Activated CD8-positive, alpha-beta memory T cell treated with anti-CD3 and anti-CD28 coated beads, Interleukin-2, amount 50 U/mL, for 1 hour (primary cell): ENCODE results near the gene PABPN1L.

Experiments
- DNase-seq: peaks from one replicate; pipeline ENCODE4 v3.0.0-alpha.2; 2020; ENCODE audit errors: extremely low read depth

The PABPN1L gene

GRCh38 chr16:88866151-88866920 lies at the start of gene PABPN1L:
TSS of gene PABPN1L (minus strand) at chr16:88866660. CDS start at chr16:88866606, 54 bp downstream.
- no peak for DNase-seq

- DNase-seq: no peak
These were observed 49.3 kb upstream of the PABPN1L start for GRCh38 chr16:88915639-88916327.

DNA sequence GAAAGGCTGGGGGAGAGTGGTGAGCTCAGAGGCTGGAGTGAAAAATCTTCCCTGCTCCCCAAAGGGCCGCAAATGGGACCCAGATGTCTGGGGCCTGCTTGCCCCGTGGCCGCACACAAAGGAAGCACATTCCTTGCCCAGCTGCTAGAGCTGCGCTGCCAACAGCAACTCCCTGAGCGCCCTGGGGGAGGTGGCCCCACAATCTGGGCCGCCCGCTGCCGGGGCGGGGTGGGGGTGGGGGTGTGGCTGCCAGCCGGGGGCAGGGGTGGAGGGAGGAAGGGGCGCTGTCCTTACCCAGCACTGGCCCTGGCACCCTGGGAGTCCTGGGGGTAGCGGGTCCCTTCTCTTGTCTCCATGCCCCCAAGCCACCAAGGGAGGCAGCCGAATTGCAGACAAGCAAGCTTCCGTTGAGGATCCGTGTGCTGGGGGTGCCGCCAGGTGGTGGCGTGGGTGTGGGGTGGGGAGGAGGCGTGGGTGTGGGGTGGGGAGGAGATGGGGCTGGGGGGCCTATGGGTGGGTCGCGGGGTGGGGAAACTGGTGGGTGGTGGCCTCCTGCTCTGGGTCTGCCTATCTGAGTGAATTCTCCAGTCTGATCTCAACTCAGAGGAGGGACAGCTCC lies 48.4 kb upstream of the PABPN1L start:
- DNase-seq: no peak

DNA sequence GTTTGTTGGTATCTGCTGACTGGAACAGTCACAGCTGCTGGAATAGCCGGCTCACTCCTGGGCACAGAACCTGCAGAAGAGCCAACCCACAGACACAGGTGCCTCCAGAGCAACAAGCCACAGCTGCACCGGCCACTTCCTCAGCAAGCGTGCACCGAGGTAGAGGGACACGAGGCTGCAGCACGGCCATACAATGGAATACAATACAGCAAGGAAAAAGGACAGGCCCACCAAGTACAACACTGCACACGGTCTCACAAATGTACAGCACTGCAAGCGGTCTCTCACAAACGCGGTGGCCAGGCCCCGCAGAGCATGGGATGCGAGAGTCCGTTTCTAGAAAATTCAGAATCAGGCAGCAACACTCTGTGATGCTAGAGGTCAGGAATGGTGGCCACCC lies 47.4 kb upstream of the PABPN1L start:
- DNase-seq: no peak

DNA sequence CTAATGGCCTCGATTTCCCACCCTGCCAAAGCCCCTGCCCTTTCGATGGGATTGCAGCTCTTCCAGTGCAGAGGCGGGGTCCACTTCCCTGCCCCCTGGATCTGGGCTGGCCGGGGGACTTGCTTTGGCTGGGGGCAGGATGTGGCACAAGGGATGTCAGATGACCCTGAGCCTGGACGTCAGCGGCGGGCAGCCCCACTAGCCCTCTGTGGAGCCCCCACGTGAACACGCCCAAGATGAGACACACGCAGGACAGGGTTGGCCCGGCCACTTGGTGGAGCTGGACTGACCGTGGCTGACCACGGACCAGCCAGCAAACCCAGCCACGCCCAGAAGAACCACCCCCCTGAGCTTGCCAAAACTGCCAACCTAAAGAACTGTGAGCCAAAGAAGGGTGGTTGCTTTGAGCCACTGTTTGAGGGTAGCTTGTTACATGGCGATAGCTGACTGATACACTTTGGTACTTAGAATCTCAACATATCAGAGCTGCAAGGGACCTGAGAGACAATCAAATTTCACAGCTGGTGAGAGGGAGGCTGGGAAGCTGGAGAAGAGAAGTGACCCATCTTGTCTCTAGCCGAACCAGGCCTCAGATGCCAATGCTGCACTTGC lies 46.6 kb upstream of the PABPN1L start:
- DNase-seq: no peak

- no peak for DNase-seq
These were observed 46.1 kb upstream of the PABPN1L start for GRCh38 chr16:88912556-88912955.

DNA sequence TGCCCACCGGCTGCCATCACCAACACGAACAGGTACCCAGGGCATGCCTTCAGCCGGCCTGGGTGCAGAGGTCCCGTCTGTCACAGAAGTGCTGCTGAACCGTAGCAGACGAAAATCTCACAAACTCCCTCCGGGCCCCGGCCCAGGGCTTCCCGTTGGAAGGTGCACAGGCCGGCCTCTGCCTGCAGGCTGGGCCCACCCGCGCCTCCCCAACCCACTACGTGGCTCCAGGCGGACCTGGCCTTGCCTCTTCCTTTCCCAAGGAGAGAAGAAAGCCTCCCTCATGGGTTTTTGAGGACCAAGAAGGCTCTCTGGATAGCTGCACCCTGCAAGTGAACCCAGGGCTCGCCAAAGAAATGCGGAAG lies 45.5 kb upstream of the PABPN1L start:
- DNase-seq: no peak

GRCh38 chr16:88911136-88911945 lies 44.9 kb upstream of the PABPN1L start:
- no peak for DNase-seq

DNA sequence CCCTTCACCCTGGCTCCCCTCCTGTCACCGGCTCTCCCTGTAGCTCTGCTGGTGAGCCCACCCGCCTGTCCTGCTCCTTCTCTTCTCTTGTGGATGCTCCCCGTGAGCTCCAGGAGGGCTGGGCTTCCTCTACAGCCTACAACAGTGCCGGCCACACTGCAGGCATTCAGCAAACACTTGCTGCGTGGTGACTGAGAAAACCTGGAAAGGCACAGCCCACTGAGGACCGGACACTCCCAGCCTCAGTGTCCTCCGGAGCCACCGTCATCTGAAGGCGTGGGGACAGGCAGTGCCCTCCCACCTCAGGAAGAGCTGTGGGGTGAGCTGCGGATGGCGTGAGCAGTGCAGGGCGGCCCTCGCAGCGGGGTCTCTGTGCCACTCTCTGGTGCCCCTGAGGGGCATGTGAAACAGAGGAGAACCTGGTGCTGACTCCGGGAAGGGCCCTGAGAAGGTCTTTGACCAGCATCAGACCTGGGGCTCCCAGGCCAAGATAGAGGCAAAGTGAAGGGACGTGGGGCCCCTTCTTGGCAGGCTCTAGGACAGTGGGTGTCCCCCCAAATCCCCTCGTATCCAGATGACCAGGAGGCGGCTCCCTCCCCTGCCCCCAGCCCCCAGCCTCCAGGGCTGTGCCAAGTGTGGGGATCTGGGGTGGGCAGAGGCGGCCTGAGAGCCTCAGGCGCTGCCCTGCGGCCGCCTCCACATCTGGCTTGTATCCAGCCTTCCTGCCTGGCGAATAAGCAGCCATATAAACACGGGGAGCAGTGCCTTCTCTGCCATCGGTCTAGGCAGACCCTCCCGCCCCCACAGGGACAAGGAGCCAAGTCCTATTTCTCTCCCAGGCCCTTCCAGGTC lies 44.0 kb upstream of the PABPN1L start:
- no peak for DNase-seq

DNA sequence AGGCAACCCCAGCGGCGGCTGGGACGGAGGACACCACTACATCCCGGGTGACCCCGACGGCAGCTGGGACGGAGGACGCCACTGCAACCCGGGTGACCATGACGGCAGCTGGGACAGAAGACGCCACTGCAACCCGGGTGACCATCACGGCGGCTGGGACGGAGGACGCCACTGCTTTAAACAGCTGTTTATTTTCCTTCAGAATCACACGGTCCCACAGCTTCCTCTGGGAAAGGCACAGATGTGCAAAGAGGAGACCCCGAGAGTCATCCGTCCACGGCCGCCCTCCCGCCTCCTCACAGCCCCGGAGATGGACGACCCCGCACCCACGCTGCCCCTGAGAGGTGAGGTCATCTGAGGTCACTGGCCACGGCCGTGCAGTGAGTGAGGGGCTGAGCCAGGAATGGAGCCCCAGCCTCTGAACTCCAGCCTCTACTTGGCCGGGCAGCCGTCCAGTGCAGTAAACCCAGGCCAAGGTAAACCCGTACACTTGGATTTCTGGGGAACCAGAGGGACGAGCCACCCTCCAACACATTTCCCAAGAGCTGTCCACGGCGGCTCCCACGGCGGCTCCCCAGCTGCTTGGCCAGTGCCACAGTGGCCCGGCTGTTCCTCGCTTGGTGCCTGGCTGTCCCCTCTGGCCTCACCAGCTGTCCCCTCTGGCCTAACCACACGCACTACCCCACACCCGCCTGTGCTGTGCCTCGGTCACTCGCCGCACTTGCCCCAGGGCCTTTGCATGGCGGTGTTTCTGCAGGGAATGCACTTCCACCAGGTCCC lies 43.2 kb upstream of the PABPN1L start:
- DNase-seq: no peak

DNA sequence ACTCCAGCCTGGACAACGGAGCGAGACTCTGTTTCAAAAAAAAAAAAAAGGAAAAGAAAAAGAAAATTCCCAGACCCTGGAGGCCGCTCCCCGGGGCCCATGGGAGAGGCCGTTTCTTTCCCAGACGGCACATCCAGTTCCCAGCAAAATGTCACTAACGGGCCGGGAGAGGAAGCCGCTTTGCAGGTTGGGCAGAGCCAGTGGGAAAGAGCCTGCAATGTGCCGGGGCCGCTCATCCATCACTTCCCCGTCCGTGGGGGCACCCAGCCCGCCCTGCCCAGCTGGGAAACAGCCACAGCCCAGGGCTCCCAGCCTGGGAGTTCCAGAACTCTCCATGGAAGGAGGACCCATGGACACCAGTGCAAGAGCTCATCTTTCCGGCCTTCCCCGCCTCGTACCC lies 41.8 kb upstream of the PABPN1L start:
- DNase-seq: no peak

DNA sequence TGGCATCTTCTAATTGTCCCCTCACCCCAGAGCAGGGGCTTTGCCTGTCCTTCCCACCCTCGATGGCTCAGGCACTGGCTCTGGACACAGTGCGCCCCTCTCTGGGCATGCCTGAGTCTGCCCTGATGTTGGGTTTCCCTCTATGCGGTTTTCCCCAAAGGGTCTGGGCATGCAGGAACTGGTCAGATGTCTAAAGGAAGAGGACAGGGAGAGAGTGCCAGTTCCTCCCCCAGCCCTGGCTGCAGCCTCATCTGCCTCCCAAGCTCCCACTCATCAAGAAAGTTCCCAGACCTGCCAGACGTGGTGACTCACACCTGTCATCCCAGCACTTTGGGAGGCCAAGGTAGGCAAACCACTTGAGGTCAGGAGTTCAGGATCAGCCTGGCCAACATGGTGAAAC lies 41.3 kb upstream of the PABPN1L start:
- no peak for DNase-seq

- DNase-seq: no peak
These were observed 40.2 kb upstream of the PABPN1L start for GRCh38 chr16:88906535-88907105.

GRCh38 chr16:88906020-88906419 lies 39.6 kb upstream of the PABPN1L start:
- DNase-seq: no peak

GRCh38 chr16:88905563-88905962 lies 39.1 kb upstream of the PABPN1L start:
- no peak for DNase-seq

- no peak for DNase-seq
These were observed 38.4 kb upstream of the PABPN1L start for GRCh38 chr16:88904676-88905365.

DNA sequence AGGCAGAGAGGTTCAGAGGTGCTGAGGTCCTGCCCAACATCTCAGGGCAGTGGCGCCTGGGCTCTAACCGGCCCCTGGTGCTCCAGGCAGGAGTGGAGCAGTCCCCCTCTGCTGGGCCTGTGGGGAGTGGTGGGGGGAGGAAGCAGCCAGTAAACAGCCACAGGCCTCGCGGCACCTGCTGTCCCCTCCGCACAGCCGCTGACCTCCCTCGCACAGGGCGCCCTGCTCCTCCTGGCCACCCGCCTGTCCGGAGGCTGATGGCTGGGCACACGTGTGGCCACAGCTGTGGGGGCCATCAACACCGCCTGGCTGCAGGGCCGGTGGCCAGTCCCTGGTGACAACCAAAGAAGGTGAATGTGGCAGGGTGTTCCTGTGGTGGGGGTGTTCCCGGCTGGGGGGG lies 36.8 kb upstream of the PABPN1L start:
- no peak for DNase-seq

DNA sequence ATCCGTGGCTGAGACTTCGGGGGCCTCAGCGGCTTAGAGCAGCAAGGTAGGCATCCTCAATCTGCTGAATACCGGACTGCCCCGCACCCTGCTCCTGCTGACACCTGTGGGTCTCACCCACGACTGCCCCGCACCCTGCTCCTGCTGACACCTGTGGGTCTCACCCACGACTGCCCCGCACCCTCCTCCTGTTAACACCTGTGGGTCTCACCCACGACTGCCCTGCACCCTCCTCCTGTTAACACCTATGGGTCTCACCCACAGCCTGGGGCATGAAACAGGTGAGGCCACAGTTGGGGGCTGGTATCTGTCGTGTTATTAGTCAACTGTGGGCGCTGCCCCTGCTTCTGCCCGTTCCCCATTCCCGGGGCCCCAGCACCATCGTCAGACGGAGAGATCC lies 36.3 kb upstream of the PABPN1L start:
- DNase-seq: no peak

DNA sequence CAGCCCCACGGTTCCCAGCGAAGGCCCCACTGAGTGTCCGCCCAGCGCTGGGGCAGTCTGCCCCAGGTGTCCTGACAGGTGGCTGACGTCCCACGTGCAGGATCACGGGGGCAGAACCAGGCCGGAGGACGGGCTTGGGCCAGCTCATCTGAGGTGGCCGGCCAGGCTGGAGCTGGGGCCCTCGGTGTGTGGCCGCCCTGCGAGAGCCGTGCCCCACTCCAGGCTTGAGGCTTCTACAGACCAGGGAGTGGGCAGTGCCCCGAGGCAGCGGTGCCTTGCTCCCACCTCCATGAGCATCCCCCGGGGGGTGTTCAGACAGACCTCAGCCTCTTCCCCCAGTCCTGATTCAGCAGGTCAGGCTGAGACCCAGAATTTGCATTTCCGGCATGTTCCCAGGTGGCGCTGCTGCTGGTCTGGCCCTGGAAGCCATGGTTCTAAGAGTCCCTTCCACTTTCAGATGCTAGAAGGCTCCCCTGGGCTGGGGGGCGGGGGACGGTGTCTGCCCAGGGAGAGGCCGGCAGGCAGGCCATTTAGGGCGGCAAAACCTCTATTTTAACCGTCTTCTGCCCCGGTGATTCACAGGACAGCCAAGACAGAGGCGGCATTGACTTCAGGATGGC lies 35.4 kb upstream of the PABPN1L start:
- no peak for DNase-seq
